Trophoblast cell (in vitro differentiated cells and primary cell): ENCODE results near the gene GALNT16.

ENCODE experiments used
- DNase-seq, 2 donors: peaks; one replicate each; pipeline ENCODE4 v3.0.0-alpha.2; 2016
- H2AFZ ChIP-seq: 2 replicates; pipeline ENCODE4 v1.6.1; 2013; ENCODE audit warnings: low read length, moderate library complexity, mild to moderate bottlenecking; ENCODE audit not compliant: insufficient read depth, poor library complexity
- H2AK5ac ChIP-seq: 2 replicates; pipeline ENCODE4 v1.6.1; 2013; ENCODE audit warnings: mild to moderate bottlenecking, low read length
- H2BK120ac ChIP-seq: 2 replicates; pipeline ENCODE4 v1.6.1; 2013; ENCODE audit warnings: low read length, mild to moderate bottlenecking, moderate library complexity; ENCODE audit not compliant: insufficient read depth, poor library complexity
- H2BK12ac ChIP-seq: 2 replicates; pipeline ENCODE4 v1.6.1; 2013; ENCODE audit warnings: mild to moderate bottlenecking, low read length, moderate library complexity
- H2BK5ac ChIP-seq: 2 replicates; pipeline ENCODE4 v1.6.1; 2013; ENCODE audit warnings: low read length, low read depth, moderate library complexity, mild to moderate bottlenecking; ENCODE audit not compliant: poor library complexity
- H3K14ac ChIP-seq: 2 replicates; pipeline ENCODE4 v1.6.1; 2013; ENCODE audit warnings: mild to moderate bottlenecking, low read length
- H3K18ac ChIP-seq: 2 replicates; pipeline ENCODE4 v1.6.1; 2013; ENCODE audit warnings: mild to moderate bottlenecking, low read length
- H3K23ac ChIP-seq: 2 replicates; pipeline ENCODE4 v1.6.1; 2013; ENCODE audit warnings: low read length
- H3K27ac ChIP-seq: 2 replicates; pipeline ENCODE4 v1.5.1; 2013; ENCODE audit warnings: low read depth, mild to moderate bottlenecking, inconsistent platforms, low read length, moderate library complexity
- H3K27me3 ChIP-seq: 2 replicates; pipeline ENCODE4 v1.6.1; 2013; ENCODE audit warnings: inconsistent platforms, mild to moderate bottlenecking, low read length, moderate library complexity; ENCODE audit not compliant: insufficient read depth
- H3K36me3 ChIP-seq, 2 experiments: 1 replicate in 1 of 2; 2 replicates in 1 of 2; pipeline ENCODE4 v1.6.1; 2013; ENCODE audit warnings: low read length in 2 of 2, mild to moderate bottlenecking in 2 of 2, moderate library complexity in 1 of 2; ENCODE audit not compliant: insufficient read depth in 2 of 2, control insufficient read depth in 1 of 2
- H3K4ac ChIP-seq: 2 replicates; pipeline ENCODE4 v1.6.1; 2013; ENCODE audit warnings: low read depth, mild to moderate bottlenecking, low read length, moderate library complexity
- H3K4me1 ChIP-seq, 2 experiments: 1 replicate in 1 of 2; 2 replicates in 1 of 2; pipeline ENCODE4 v1.6.1; 2013; ENCODE audit warnings: low read length in 2 of 2, mild to moderate bottlenecking in 2 of 2, moderate library complexity in 1 of 2; ENCODE audit not compliant: insufficient read depth in 2 of 2, control insufficient read depth in 1 of 2
- H3K4me2 ChIP-seq: 2 replicates; pipeline ENCODE4 v1.6.1; 2013; ENCODE audit warnings: inconsistent platforms, mild to moderate bottlenecking, low read length, moderate library complexity
- H3K4me3 ChIP-seq: 2 replicates; pipeline ENCODE4 v1.5.1; 2013; ENCODE audit warnings: mild to moderate bottlenecking, low read depth, low read length, inconsistent platforms
- H3K79me1 ChIP-seq: one replicate; pipeline ENCODE4 v1.6.1; 2013; ENCODE audit warnings: low read length
- H3K79me2 ChIP-seq: 2 replicates; pipeline ENCODE4 v1.6.1; 2013; ENCODE audit warnings: low read length, mild to moderate bottlenecking; ENCODE audit not compliant: control insufficient read depth, insufficient read depth, poor library complexity
- H3K9ac ChIP-seq: 2 replicates; pipeline ENCODE4 v1.6.1; 2013; ENCODE audit warnings: mild to moderate bottlenecking, low read length
- H3K9me3 ChIP-seq: 2 replicates; pipeline ENCODE4 v1.6.1; 2013; ENCODE audit warnings: low read depth, mild to moderate bottlenecking, control low read depth, inconsistent platforms, low read length; ENCODE audit not compliant: insufficient read depth
- H4K12ac ChIP-seq: 2 replicates; pipeline ENCODE4 v1.6.1; 2013; ENCODE audit warnings: low read depth, mild to moderate bottlenecking, low read length, moderate library complexity
- H4K8ac ChIP-seq: 2 replicates; pipeline ENCODE4 v1.6.1; 2013; ENCODE audit warnings: low read depth, mild to moderate bottlenecking, low read length, moderate library complexity
- H4K91ac ChIP-seq: one replicate; pipeline ENCODE4 v1.6.1; 2013; ENCODE audit warnings: low read depth, mild to moderate bottlenecking, low read length, moderate library complexity
- WGBS: extraction: QIAGEN DNeasy Blood & Tissue Kit; methylation state at CpG from one replicate; pipeline ENCODE4 v1.1.7; 2013; ENCODE audit warnings: missing lambda C conversion rate; ENCODE audit not compliant: insufficient read length, insufficient coverage; ENCODE audit errors: extremely low coverage; 5-methylcytosine and 5-hydroxymethylcytosine counted together

Gene GALNT16

GRCh38 chr14:69345402-69345801 lies 85.4 kb downstream of the GALNT16 start:
- H3K4me1 ChIP-seq = peaks cover 7 to 16% of the 10 kb centered on the region in 2 experiments
- H3K4me2 ChIP-seq = no peak overlapping the region
- H2BK12ac ChIP-seq = no peak overlapping the region
- H4K91ac ChIP-seq = no peak overlapping the region
- no CpG with 5 or more reads among the region's 4 CpGs for WGBS
- DNase-seq = peak; percentile 48 to 56
- no peak overlapping the region for H2AK5ac ChIP-seq
- no peak overlapping the region for H3K4ac ChIP-seq
- H3K23ac ChIP-seq = no peak overlapping the region
- no peak overlapping the region for H4K8ac ChIP-seq
- no peak overlapping the region for H3K4me3 ChIP-seq
- no peak overlapping the region for H3K9ac ChIP-seq
- no peak overlapping the region for H4K12ac ChIP-seq
- H2BK5ac ChIP-seq = no peak overlapping the region
- H3K36me3 ChIP-seq = no peaks in the 10 kb centered on the region
- no peaks in the 10 kb centered on the region for H3K27me3 ChIP-seq
- H3K79me2 ChIP-seq = no peaks in the 10 kb centered on the region
- H3K14ac ChIP-seq = no peak overlapping the region
- no peak overlapping the region for H3K27ac ChIP-seq
- no peak overlapping the region for H2AFZ ChIP-seq
- H3K18ac ChIP-seq = no peak overlapping the region
- H2BK120ac ChIP-seq = no peak overlapping the region
- H3K9me3 ChIP-seq = no peaks in the 10 kb centered on the region
- no peaks in the 10 kb centered on the region for H3K79me1 ChIP-seq

- Histone ChIP-seq H2AFZ (no peak overlapping the region), H3K27ac (no peak overlapping the region), H3K4ac (no peak overlapping the region), H2BK12ac (no peak overlapping the region), H3K36me3 (no peaks in the 10 kb centered on the region), H3K14ac (no peak overlapping the region), H3K79me1 (no peaks in the 10 kb centered on the region), H3K23ac (no peak overlapping the region), H3K9me3 (no peaks in the 10 kb centered on the region), H3K4me3 (no peak overlapping the region), H3K18ac (no peak overlapping the region), H3K4me2 (no peak overlapping the region), H2AK5ac (no peak overlapping the region), H3K27me3 (no peaks in the 10 kb centered on the region), H2BK120ac (no peak overlapping the region), H3K9ac (no peak overlapping the region), H3K4me1 (peaks cover 3 to 12% of the 10 kb centered on the region in 2 experiments), H3K79me2 (no peaks in the 10 kb centered on the region), H4K12ac (no peak overlapping the region), H4K91ac (no peak overlapping the region), H2BK5ac (no peak overlapping the region), H4K8ac (no peak overlapping the region)
- no CpG with 5 or more reads among the region's 9 CpGs for WGBS
- DNase-seq = peak in 1 of 2 donors; percentile 27
Observed at GRCh38 chr14:69346710-69347109, 86.8 kb downstream of the GALNT16 start.

- Histone ChIP-seq H3K27ac (no peak overlapping the region), H4K8ac (no peak overlapping the region), H3K9me3 (peaks cover 3% of the 10 kb centered on the region), H3K36me3 (no peaks in the 10 kb centered on the region), H2AFZ (no peak overlapping the region), H3K4me3 (no peak overlapping the region), H3K18ac (no peak overlapping the region), H2BK5ac (no peak overlapping the region), H3K4me1 (peaks cover 3 to 12% of the 10 kb centered on the region in 2 experiments), H2BK120ac (no peak overlapping the region), H4K12ac (no peak overlapping the region), H3K27me3 (no peaks in the 10 kb centered on the region), H3K79me1 (no peaks in the 10 kb centered on the region), H3K14ac (no peak overlapping the region), H2BK12ac (no peak overlapping the region), H3K4ac (no peak overlapping the region), H4K91ac (no peak overlapping the region), H3K23ac (no peak overlapping the region), H2AK5ac (no peak overlapping the region), H3K9ac (no peak overlapping the region), H3K79me2 (no peaks in the 10 kb centered on the region), H3K4me2 (no peak overlapping the region)
- no peak for DNase-seq
- WGBS = no CpG with 5 or more reads among the region's 11 CpGs
Observed at GRCh38 chr14:69349091-69349777, 89.3 kb downstream of the GALNT16 start.

GRCh38 chr14:69350892-69351291 lies 90.9 kb downstream of the GALNT16 start:
- Histone ChIP-seq H4K12ac (no peak overlapping the region), H3K18ac (no peak overlapping the region), H3K79me2 (no peaks in the 10 kb centered on the region), H3K4me2 (no peak overlapping the region), H2BK120ac (no peak overlapping the region), H2BK12ac (no peak overlapping the region), H2AFZ (no peak overlapping the region), H3K27ac (no peak overlapping the region), H3K4me3 (no peak overlapping the region), H3K4ac (no peak overlapping the region), H3K27me3 (no peaks in the 10 kb centered on the region), H3K36me3 (no peaks in the 10 kb centered on the region), H3K4me1 (peaks cover 0 to 4% of the 10 kb centered on the region in 2 experiments), H2BK5ac (no peak overlapping the region), H3K14ac (no peak overlapping the region), H4K8ac (no peak overlapping the region), H3K9ac (no peak overlapping the region), H3K79me1 (no peaks in the 10 kb centered on the region), H3K23ac (no peak overlapping the region), H4K91ac (no peak overlapping the region), H3K9me3 (peaks cover 3% of the 10 kb centered on the region), H2AK5ac (no peak overlapping the region)
- WGBS = no CpG with 5 or more reads among the region's 5 CpGs
- no peak for DNase-seq
